ENCODE data around the gene CABP7. TPM values are rescaled to one million over a fixed set of nuclear protein-coding genes. Genes with fewer than 3 reads are reported as not detected.

Gene CABP7
- total RNA-seq, 1 donor from 2014 or later, result 0.12 TPM

DNA sequence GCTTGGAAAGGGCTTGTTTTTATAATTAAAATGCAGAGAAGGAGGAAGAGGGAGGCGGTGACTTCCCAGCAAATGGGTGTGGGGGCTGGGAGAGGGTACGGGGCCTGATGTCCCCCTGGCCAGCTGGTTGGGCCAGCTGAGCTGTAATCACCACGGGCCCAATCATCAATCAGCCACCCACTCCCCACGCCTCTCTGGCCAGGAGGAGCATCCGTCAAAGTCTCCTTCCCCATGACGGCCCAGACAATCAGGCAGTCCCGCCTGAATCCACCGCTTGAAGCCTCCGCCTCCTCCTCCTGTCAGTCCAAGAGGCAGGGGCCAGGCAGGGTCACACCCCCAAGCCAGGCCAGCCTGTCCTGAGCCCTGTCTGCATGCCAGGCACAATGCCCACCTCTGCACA is 13.3 kb upstream of the CABP7 start:
- no peaks in the 10 kb centered on the region for H3K9me3 Mint-ChIP-seq (ENCODE audit: low read depth)
- no peak for DNase-seq (ENCODE audit: low spot score, unreplicated experiment)
- TF ChIP-seq, protein P1, sequence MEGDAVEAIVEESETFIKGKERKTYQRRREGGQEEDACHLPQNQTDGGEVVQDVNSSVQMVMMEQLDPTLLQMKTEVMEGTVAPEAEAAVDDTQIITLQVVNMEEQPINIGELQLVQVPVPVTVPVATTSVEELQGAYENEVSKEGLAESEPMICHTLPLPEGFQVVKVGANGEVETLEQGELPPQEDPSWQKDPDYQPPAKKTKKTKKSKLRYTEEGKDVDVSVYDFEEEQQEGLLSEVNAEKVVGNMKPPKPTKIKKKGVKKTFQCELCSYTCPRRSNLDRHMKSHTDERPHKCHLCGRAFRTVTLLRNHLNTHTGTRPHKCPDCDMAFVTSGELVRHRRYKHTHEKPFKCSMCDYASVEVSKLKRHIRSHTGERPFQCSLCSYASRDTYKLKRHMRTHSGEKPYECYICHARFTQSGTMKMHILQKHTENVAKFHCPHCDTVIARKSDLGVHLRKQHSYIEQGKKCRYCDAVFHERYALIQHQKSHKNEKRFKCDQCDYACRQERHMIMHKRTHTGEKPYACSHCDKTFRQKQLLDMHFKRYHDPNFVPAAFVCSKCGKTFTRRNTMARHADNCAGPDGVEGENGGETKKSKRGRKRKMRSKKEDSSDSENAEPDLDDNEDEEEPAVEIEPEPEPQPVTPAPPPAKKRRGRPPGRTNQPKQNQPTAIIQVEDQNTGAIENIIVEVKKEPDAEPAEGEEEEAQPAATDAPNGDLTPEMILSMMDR (IDR thresholded peaks at IDR 0.05; ENCODE audit: unreplicated experiment), result no peak
- H3K4me3 Mint-ChIP-seq (ENCODE audit: low read depth), result no peak overlapping the region
- no peak overlapping the region for H3K27ac Mint-ChIP-seq
- H3K27me3 Mint-ChIP-seq, result peaks cover 22% of the 10 kb centered on the region
- H3K4me1 Mint-ChIP-seq (ENCODE audit: low read depth), result peaks cover 23% of the 10 kb centered on the region
- no peaks in the 10 kb centered on the region for H3K36me3 Mint-ChIP-seq (ENCODE audit: insufficient read depth)

DNA sequence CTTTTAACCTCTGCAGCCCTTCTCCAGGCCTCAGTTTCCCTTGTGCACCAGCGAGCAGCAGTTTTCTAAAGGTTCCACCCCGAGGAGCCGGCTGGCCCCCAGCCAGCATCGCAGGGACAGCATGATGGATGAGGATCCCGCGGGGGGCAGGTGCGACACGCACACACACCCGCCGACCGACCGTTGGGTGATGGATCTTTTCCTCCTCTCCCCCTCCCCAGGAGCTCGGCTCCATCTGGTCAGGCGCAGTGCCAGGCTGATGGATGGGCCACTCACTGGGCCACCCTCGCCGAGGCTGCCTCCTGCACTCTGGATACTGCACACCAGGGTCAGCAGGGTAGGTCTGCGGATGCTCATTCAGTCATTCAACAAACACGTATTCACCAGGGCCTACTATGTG is 12.8 kb upstream of the CABP7 start:
- no peak for DNase-seq (ENCODE audit: low spot score, unreplicated experiment)
- no peak overlapping the region for H3K27ac Mint-ChIP-seq
- no peaks in the 10 kb centered on the region for H3K36me3 Mint-ChIP-seq (ENCODE audit: insufficient read depth)
- TF ChIP-seq, protein P1 (IDR thresholded peaks at IDR 0.05; ENCODE audit: unreplicated experiment), result no peak
- H3K27me3 Mint-ChIP-seq, result peaks cover 25% of the 10 kb centered on the region
- H3K9me3 Mint-ChIP-seq (ENCODE audit: low read depth), result no peaks in the 10 kb centered on the region
- H3K4me3 Mint-ChIP-seq (ENCODE audit: low read depth), result no peak overlapping the region
- H3K4me1 Mint-ChIP-seq (ENCODE audit: low read depth), result peaks cover 17% of the 10 kb centered on the region

DNA sequence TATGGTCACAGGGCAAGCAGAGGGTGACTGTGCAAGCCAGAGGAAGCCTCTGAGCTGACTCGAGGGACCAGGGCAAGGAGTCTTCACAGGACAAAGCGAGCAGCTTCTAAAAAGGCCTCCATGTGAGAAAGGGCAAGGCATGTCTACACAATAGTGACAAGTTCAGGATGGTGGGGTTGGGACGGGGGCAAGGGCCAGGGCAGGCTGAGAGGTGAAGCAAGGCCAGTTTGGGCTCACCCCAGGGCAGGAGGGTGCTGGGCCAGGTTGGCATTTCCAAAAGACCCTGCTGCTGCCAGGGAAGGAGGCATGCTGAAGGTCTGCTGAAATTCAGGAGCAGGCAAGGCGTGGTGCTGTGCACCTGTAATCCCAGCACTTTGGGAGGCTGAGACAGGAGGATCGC is 12.3 kb upstream of the CABP7 start:
- H3K27ac Mint-ChIP-seq, result peak overlapping the region; percentile 50
- DNase-seq (ENCODE audit: low spot score, unreplicated experiment), result no peak
- peaks cover 27% of the 10 kb centered on the region for H3K27me3 Mint-ChIP-seq
- H3K4me1 Mint-ChIP-seq (ENCODE audit: low read depth), result peaks cover 17% of the 10 kb centered on the region
- H3K9me3 Mint-ChIP-seq (ENCODE audit: low read depth), result no peaks in the 10 kb centered on the region
- no peak overlapping the region for H3K4me3 Mint-ChIP-seq (ENCODE audit: low read depth)
- no peaks in the 10 kb centered on the region for H3K36me3 Mint-ChIP-seq (ENCODE audit: insufficient read depth)
- TF ChIP-seq, protein P1 (IDR thresholded peaks at IDR 0.05; ENCODE audit: unreplicated experiment), result no peak

DNA sequence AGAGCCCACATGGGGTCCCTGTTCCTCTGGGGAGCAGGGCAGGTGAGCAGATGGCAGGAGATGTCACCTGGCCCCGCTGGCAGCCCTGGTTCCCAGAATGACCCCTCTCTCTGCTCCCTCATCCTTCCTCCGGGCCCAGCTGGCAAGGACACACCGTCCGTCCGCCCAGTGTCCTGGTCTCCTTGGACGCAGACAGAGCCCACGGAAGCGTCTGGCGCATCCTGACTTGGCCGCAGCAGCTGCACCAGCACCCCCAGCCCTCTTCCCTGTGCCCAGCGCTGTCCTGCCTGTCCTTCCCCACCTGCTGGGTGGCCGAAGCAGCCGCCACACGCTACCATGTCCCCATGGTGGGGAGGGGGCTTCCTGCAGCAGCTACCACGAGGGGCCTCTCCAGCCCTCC is 9.6 kb upstream of the CABP7 start:
- TF ChIP-seq, protein P1 (IDR thresholded peaks at IDR 0.05; ENCODE audit: unreplicated experiment), result no peak
- peaks cover 37% of the 10 kb centered on the region for H3K27me3 Mint-ChIP-seq
- H3K9me3 Mint-ChIP-seq (ENCODE audit: low read depth), result no peaks in the 10 kb centered on the region
- no peak overlapping the region for H3K4me3 Mint-ChIP-seq (ENCODE audit: low read depth)
- peaks cover 8% of the 10 kb centered on the region for H3K4me1 Mint-ChIP-seq (ENCODE audit: low read depth)
- no peak overlapping the region for H3K27ac Mint-ChIP-seq
- no peaks in the 10 kb centered on the region for H3K36me3 Mint-ChIP-seq (ENCODE audit: insufficient read depth)
- DNase-seq (ENCODE audit: low spot score, unreplicated experiment), result no peak

DNA sequence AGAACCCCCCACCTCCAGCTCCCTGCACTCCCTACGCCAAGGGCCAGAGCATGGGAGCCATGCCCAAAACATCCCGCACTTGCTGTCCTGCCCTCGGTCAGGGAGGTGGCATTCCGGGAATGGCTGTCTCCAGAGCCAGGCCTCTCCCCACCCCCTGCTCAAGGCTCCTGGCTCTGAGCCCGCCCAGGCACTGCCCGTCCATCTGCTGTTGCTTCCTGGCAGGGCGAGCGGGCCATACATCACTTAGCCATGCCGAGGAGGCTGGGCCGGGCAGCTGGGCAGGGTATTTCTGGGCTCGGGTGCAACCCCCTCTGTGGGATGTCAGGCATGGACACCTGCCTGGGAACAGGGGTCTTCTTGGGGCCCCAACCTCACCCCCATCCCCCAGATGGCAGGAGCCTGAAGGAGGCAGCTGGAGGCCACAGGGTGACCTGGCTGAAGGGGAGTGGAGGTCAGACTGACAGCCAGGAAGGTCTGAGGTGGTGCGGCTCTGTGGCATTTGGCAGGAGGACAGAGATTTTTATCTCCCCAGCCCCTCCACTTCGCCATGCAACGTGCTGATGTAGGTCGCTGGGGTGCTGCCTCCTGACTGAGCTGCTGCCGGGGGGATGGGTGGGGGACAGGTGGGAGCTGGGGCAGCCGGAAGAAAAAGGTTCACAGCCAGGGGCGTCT is 8.7 kb upstream of the CABP7 start:
- Mint-ChIP-seq H3K27ac (no peak overlapping the region), H3K9me3 (ENCODE audit: low read depth) (no peaks in the 10 kb centered on the region), H3K4me1 (ENCODE audit: low read depth) (peaks cover 7% of the 10 kb centered on the region), H3K27me3 (peaks cover 37% of the 10 kb centered on the region), H3K4me3 (ENCODE audit: low read depth) (no peak overlapping the region), H3K36me3 (ENCODE audit: insufficient read depth) (no peaks in the 10 kb centered on the region)
- no peak for DNase-seq (ENCODE audit: low spot score, unreplicated experiment)
- TF ChIP-seq, protein P1 (IDR thresholded peaks at IDR 0.05; ENCODE audit: unreplicated experiment), result no peak
